ENCODE data around the gene GZMM.

DNA sequence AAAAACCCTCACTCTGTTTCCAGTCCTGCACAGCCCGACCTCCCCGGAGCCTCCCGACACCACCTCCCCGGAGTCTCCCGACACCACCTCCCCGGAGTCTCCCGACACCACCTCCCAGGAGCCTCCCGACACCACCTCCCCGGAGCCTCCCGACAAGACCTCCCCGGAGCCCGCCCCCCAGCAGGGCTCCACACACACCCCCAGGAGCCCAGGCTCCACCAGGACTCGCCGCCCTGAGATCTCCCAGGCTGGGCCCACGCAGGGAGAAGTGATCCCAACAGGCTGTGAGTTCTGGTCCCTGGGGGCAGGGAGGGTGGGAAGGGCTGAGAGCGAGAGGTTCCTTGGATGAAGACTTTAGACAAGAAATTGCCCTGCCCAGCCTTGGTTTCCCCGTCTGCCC, 42.2 kb upstream of the GZMM start:
- TF ChIP-seq, protein P1, sequence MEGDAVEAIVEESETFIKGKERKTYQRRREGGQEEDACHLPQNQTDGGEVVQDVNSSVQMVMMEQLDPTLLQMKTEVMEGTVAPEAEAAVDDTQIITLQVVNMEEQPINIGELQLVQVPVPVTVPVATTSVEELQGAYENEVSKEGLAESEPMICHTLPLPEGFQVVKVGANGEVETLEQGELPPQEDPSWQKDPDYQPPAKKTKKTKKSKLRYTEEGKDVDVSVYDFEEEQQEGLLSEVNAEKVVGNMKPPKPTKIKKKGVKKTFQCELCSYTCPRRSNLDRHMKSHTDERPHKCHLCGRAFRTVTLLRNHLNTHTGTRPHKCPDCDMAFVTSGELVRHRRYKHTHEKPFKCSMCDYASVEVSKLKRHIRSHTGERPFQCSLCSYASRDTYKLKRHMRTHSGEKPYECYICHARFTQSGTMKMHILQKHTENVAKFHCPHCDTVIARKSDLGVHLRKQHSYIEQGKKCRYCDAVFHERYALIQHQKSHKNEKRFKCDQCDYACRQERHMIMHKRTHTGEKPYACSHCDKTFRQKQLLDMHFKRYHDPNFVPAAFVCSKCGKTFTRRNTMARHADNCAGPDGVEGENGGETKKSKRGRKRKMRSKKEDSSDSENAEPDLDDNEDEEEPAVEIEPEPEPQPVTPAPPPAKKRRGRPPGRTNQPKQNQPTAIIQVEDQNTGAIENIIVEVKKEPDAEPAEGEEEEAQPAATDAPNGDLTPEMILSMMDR (IDR thresholded peaks at IDR 0.05): no peak
- TF ChIP-seq EZH2 (IDR thresholded peaks at IDR 0.05): no peak

Data from neural progenitor cell (in vitro differentiated cells).